GM18517 (cell line): Measurements from ENCODE around the gene CHCT1.
"Not testable (repeated sequence)": the region's sequence is repeated elsewhere in the genome, so short reads cannot be mapped to it uniquely, and the experiment has no call there.

Source experiments
- ATAC-seq: cut with Tn5 transposase; IDR thresholded peaks from one replicate; pipeline ENCODE4 v1.9.1; 2021; ENCODE audit warnings: mild to moderate bottlenecking, moderate library complexity; ENCODE audit not compliant: unreplicated experiment

Gene CHCT1

DNA sequence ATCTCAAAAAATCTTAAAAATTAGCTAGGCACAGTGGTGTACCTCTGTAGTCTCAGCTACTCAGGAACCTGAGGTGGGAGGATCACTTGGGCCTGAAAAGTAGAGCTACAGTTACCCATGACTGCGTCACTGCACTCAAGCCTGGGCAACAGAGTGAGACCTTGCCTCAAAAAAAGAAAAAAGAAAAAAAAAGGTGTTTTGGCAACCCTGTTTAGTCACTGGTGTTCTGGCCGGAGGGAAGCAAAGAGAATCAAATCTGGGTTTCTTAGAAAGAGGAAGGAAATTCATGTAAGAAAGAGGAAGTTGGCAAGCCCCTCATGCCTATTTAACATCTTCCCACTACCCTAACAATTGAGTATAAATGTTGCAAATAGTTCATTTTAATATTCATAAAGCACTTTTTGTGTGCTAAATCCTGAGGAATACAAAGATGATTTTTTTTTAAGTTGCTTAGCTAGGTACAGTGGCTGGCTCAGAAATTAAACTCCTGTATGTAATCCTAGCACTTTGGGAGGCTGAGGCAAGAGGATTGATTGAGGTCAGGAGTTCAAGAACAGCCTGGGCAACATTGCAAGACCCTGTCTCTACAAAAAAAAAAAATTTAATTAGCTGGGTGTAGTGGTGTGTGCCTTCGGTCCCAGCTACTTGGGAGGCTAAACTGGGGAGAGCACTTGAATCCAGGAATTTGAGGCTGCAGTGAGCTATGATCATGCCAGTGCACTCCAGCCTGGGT, 23.9 kb upstream of the CHCT1 start:
- ATAC-seq, result peak; percentile 59

DNA sequence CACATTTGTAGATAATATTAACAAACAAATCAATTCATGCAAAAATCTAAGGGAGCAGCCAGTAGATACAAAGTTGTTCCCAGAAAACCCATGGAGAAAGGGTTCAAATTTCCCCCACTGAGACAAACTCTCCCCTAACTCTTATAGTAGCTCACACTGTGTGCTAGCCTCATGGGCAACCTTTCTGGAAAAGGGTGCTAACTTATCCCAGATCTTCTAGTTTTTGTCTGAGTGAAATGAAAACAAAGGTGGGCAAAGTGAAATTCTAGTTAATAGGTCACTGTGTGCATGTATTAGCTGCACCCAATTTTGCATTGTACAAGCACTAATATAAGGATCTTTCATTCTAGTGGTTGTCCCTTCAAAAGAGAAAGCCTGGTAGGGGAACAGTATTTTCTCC, 20.5 kb upstream of the CHCT1 start:
- ATAC-seq, result no peak

DNA sequence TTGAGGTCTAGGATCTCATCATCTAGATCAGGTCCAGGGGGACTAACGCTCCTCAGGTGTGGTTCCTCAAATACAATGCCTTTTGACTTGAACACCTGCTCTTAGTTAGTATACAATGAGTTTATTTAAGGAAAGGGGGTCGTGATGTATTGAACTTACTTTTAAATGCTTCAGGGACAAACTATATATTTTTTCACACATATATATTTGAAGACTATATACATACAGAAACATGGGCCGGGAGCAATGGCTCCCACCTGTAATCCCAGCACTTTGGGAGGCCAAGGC, 18.8 kb upstream of the CHCT1 start:
- ATAC-seq, result no peak

DNA sequence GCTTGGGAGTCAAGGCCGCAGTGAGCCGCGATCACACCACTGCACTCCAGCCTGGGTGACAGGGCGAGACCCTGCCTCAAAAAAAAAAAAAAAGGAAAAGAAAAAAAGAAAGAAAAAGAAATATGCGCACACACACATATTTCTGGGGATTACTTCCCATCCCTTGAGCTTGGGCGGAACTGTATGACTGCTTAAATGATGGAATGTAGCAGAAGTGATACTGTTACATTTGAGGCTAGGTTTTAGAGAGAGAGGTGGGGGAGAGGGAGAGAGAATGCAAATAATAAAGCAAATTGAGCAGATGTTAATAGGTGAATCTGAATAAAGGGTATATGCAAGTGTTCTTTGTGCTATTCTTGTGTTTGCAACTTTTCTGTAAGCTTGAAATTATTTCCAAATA, 18.3 kb upstream of the CHCT1 start:
- no peak for ATAC-seq

DNA sequence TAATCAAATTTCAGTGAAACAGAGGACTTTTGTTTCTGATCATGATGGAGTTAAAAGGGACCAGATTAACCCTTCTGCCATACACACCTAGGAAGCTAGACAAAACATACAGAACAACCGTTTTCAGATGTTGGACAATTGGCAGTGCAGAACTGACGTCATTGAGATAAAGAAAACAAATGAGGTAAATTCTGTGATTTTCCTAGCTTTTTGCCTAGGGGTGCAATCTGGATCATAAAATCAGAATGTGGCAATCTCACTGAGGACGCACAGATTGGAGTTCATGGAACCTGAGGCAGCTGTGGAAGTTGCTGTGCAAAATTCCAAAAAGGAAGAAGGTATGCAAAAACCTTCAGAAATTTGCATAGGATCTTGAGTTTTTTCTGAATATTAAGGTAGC, 15.4 kb upstream of the CHCT1 start:
- ATAC-seq, result no peak

DNA sequence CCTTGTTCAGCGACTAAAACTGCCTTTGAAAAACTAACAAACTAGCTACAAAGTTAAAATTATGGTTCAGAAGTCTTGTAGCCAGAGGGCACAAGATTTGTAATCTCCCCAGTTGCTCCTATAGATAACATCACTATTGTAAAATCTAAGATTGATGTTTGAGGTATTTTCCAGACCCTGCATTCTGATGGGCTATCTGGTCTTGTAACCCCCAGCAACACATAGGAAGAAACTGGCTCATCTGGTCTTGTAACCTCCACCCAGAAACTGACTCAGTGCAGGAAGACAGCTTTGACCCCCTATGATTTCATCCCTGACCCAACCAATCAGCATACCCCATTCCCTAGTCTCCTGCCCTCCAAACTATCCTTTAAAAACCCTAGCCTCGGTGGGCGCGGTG, 12.3 kb upstream of the CHCT1 start:
- no peak for ATAC-seq

DNA sequence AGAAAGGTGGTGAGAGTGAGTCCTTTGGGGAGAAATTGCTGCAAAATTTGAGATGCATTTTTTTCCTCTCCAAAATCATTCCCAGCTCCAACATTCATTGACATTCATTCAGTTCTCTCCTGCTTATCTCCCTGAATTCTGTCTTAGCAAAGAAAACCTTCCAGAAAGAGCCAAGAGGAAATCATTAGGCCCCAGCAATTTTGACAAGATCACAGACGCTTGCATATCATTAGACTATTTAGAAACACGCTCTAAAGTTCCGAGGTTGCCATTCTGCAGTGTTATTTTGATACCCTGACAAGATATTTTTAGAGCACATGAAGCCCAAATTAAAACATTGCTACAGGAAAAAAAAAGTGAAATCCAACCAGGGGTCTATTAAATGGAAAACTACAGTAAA, 9.6 kb upstream of the CHCT1 start:
- ATAC-seq, result no peak

DNA sequence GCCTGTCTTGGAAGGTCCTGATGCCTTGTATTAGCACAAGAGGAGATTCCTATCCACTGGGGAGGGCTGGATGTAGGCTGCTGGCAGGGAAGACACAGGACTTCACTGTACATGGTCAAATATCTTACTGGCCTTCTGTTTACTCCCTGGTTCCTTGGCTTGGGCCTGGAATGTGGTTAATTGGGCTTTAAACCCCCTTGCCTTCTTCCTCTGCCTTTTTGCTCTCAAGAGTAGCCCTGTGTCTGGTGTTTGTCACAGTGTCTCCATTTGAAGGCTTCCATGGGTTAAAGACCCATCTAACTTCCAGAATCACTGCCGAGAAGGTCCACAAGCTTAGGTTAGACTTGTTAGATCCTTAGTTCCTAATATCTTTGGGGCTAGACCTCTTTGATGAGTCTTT, 7.1 kb upstream of the CHCT1 start:
- no peak for ATAC-seq

DNA sequence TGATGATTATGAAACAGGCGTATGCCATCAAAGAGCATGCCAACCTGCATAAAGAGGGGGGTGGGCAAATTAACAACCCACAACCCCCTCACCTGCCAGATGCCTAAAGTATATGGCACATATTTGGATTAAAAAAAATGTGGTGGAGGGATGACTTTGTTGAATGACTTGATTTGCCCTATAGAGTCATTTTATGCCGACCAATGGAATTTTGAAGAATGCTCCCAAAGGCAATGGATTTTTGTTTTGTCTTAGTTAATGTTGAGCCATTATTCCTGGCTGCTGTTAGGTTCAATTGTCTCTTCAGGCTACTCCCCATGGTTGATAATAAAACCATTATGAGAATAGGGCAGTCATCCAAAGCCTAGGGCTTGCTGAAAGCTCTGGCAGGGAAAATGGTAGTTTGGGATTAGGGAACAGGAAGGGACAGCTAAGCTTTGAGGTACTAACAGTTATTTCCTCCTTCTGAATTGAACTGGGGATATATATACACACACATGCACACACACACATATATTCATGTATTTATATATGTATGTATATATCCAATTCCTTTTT, 5.8 kb upstream of the CHCT1 start:
- ATAC-seq, result no peak

DNA sequence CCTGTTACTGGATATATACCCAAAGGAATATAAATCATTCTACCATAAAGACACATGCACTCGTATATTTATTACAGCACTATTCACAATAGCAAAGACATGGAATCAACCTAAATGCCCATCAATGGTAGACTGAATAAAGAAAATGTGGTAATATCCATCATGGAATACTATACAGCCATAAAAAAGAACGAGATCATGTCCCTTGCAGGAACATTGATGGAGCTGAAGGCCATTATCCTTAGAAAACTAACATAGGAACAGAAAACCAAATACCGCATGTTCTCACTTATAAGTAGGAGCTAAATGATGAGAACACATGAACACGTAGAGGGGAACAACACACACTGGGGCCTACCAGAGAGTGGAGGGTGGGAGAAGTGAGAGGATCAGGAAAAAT, 3.3 kb upstream of the CHCT1 start:
- not testable (repeated sequence) for ATAC-seq

DNA sequence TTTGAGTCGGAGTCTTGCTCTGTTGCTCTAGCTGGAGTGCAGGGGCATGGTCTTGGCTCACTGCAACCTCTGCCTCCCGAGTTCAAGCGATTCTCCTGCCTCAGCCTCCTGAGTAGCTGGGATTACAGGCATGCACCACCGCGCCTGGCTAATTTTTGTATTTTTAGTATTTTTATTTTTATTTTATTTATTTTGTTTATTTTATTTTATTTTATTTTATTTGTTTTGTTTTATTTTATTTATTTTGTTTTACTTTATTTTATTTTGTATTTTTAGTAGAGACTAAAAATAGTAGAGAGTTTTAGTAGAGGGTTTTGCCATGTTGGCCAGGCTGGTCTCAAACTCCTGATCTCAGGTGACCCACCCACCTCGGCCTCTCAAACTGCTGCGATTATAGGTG, 2.4 kb upstream of the CHCT1 start:
- ATAC-seq, result not testable (repeated sequence)

DNA sequence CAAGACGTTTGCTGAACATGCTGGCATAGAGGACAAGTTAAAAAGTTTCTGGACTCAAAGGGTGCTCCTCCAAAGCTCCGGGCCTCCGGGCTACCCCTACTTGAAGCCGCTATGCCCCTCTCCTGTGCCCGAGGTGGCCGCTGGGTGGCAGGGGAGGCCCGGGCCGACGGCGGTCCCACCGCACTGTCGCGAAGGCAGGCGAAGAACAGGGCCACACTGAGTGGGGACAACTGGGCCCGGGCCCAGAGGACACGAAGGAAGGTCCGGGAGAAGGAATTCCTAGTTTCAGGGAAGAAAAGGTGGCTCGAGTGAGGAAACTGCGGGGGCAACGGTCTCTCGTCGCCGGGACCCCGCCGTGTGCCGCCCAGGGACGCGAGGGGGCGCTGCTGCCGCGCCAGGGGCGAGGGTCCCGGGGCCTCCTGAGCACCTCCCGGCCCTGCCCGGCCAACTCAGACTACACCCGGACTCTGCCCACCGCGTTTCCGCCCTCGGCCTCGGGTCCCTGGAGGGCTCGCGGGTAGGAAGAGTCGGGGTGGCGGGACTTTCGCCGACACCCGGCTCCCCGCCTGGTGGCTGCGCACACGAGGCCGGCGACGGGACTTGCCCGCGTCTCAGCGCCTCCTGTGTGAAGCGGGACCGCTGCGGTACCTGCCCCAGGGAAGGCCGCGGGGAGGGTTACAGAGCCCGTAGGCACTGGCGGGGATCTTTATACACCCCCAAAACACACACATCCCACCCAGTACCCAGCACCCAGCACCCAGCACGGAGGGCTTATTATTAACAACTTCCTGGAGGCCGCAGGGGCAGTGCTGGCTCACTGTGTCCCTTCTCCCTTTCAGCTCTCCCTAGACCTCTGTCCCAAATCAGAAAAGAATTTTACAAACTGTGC, 772 bp upstream of the CHCT1 start:
- peak; percentile 85 for ATAC-seq

DNA sequence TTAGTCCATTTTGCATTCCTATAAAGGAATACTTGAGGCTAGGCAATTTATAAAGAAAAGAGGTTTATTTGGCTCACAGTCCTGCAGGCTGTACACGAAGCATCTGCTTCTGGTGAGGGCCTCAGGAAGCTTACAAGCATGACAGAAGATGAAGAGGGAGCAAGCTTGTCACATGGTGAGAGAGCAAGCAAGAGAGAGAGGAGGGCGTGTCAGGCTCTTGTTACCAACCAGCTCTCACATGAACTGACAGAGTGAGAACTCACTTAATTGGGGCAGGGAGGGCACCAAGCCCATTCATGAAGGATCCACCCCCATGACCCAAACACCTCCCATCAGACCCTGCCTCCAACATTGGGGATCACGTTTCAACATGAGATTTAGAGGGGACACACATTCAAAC, 1.6 kb downstream of the CHCT1 start:
- no peak for ATAC-seq

DNA sequence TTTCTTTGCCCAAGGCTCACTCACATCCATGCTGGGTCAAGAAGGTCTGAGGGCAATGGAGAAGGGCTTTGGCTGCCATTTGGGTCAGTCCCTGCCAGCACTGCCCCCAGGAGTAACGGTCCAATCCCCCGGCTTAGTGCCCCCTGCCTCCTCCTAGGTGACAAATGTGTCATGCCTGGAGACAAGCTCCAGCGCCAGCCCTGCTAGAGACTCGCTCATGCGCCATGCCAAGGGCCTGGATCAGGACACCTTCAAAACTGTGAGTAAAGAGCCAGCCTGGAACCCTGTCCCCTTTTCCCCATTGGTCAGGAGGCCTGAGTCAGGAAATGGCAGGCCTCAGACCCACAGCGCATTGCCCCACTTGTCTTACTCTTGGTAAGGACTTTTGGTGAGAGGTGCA, 3.3 kb downstream of the CHCT1 start:
- ATAC-seq, result no peak

DNA sequence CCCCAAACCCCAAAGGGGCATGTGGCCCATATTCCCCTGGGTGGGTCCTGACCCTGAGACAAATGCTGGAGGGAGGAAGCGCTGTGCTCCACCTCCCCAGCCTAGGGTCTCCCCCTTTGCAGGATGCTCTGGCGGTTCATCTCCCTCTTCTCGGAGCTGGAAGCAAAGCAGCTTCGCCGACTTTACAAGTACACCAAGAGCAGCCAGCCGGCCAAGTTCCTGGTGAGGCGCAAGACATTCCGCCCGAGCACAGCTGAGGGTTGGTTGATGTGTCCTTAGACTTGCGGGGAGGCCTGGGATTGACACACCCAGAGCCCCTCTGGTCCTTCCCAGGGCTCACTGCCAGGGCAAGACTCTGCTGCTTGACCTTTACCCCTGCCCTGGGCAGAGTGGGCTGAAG, 4.3 kb downstream of the CHCT1 start:
- ATAC-seq, result no peak

DNA sequence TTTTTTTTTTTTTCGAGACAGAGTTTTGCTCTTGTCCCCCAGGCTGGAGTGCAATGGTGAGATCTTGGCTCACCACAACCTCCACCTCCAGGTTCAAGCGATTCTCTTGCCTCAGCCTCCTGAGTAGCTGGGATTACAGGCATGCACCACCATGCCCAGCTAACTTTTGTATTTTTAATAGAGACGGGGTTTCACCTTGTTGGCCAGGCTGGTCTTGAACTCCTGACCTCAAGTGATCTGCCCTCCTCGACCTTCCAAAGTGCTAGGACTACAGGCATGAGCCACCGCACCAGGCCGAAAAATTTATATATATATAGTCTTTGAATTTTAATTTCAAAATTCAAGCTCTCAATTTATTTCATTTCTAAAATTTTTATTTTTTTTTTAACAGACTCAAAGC, 6.2 kb downstream of the CHCT1 start:
- not testable (repeated sequence) for ATAC-seq

DNA sequence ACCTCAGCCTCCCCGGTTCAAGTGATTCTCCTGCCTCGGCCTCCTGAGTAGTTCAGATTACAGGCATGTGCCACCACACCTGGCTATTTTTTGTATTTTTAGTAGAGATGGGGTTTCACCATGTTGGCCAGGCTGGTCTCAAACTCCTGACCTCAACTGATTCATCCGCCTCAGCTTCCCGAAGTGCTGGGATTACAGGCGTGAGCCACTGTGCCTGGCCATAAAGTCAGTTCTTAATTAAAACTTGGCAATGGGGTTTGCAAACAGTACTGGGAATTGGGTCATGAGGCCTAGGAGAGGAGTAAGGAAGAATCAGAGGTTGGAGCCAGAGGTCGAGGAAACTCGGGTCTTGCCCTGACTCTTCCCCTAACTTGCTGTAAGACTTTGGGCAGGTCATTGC, 8.3 kb downstream of the CHCT1 start:
- not testable (repeated sequence) for ATAC-seq

DNA sequence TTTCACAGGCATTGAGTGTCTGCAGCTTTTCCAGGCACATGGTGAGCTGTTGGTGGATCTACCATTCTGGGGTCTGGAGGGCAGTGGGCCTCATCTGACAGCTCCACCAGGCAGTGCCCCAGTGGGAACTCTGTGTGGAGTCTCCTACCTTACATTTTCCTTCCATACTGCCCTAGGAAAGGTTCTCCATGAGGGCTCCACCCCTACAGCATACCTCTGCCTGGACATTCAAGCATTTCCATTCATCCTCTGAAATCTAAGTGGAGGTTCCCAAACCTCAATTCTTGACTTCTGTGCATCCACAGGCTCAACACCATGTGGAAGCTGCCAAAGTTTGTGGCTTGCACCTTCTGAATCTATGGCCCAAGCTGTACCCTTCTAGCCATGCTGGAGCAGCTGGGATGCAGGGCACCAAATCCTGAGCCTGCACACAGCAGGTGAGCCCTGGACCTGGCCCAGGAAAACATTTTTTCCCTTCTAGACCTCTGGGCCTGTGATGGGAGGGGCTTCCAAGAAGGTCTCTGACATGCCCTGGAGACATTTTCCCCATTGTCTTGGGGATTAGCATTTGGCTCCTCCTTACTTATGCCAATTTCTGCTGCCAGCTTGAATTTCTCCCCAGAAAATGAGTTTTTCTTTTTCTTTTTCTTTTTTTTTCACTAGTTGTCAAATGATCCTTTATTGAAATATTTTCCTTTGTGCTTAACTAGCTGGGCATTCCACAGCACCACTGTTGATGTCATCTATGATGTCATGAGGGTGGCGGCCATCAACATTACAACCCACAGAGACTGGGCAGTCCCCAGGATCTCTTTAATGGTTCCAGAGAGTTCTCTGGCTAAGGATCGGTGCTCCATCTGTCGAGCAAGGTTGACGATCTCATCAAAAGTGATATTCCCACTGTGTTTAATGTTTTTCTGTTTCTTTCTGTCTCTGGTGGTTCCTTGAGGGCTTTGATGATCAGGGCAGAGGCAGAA, 11.0 kb downstream of the CHCT1 start:
- not testable (repeated sequence) for ATAC-seq

DNA sequence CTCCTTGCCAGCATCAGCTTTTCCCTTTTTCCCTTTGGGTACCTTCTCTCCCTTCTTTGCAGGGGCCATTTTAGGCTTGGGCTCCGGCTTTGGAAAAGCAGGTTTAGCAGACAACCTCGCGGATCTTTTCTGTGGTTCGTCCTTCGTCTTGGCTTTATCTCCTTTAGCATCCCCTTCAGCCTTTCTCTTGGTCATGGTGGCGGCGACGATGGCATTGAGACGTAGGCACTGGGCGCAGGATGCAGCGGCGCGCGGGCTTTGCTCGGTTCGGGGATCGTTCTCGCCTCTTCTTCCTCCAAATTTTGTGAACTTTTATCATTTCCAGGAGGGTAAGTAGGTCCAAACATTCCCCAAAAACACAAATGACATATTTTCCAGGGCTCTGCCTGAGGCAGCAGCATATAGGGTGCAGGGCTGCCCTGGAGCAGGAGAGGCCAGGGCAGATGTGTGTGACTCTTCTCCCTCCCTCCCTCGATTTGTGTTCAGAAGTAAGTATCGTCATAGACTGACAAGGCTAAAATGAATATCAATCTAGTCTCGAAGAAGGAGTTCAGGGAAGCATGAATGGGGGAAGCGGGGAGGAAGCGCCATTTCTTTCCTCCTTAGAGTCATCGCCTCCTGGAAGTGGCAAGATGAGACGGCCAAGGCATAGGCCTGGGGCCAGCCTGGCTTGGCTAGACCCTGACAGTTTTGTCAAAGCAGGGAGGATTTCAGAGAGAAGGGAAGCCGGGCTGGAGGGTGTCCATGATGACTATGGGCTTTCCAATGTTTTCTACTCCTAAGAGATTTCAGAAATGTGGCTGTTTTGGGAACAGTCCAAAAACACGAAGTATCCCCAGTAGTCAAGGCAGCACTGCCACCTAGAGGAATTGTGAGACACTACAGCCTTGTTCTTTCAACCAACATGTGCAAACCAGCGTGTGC, 13.2 kb downstream of the CHCT1 start:
- no peak for ATAC-seq

DNA sequence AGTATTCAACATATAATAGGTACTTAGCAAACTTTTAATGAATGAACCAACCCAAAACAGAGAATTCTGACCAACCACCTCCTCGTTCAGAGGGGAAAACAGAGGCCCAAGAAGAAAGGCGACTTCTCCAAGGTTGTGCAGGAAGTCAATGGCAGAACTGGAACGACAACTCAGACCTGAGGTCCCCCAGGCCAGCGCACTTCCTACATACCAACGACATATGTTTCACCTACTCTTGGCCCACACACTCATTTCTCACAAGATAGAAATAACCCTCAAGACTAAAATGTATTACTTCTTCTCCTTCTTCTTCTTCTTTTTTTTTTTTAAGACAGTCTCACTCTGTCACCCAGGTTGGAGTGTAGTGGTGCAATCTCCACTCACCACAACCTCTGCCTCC, 14.4 kb downstream of the CHCT1 start:
- ATAC-seq, result no peak
